GM12864 (cell line): ENCODE measurements around the gene SERPINA6.

Experiments
- DNase-seq: peaks from one replicate; pipeline ENCODE4 v3.0.0-alpha.2; 2011; ENCODE audit warnings: low read depth
- H3K4me3 ChIP-seq: 2 replicates; pipeline ENCODE4 v1.5.1; 2011; ENCODE audit warnings: mild to moderate bottlenecking, low read depth, low read length, control low read depth
- CTCF ChIP-seq: IDR thresholded peaks from 2 replicates; pipeline ENCODE4 v1.5.1; 2011; ENCODE audit warnings: low read depth, mild to moderate bottlenecking, moderate library complexity, low read length, control low read depth, inconsistent platforms; ENCODE audit errors: missing control alignments

SERPINA6 gene

GRCh38 chr14:94334872-94335271 is 11.7 kb upstream of the SERPINA6 start:
- DNase-seq = no peak
- H3K4me3 ChIP-seq = no peak overlapping the region
- no peak for TF ChIP-seq CTCF

GRCh38 chr14:94332587-94332986 is 9.5 kb upstream of the SERPINA6 start:
- no peak for DNase-seq
- H3K4me3 ChIP-seq = no peak overlapping the region
- TF ChIP-seq CTCF = no peak

GRCh38 chr14:94332063-94332583 is 9.0 kb upstream of the SERPINA6 start:
- no peak for DNase-seq
- H3K4me3 ChIP-seq = no peak overlapping the region
- TF ChIP-seq CTCF = no peak

GRCh38 chr14:94331462-94331861 is 8.3 kb upstream of the SERPINA6 start:
- DNase-seq = no peak
- no peak overlapping the region for H3K4me3 ChIP-seq
- TF ChIP-seq CTCF = no peak

GRCh38 chr14:94330857-94331256 is 7.7 kb upstream of the SERPINA6 start:
- no peak for DNase-seq
- H3K4me3 ChIP-seq = no peak overlapping the region
- TF ChIP-seq CTCF = no peak

- DNase-seq = no peak
- TF ChIP-seq CTCF = no peak
- H3K4me3 ChIP-seq = no peak overlapping the region
These were observed 7.3 kb upstream of the SERPINA6 start for GRCh38 chr14:94330432-94330831.

- no peak for DNase-seq
- TF ChIP-seq CTCF = no peak
- H3K4me3 ChIP-seq = no peak overlapping the region
These were observed 6.7 kb upstream of the SERPINA6 start for GRCh38 chr14:94329857-94330256.
